SK-MEL-5 (cell line): ENCODE measurements around the gene MUCL3. TPM values are rescaled to one million over a fixed set of nuclear protein-coding genes. Genes with fewer than 3 reads are reported as not detected.
"Not testable (repeated sequence)": the region's sequence is repeated elsewhere in the genome, so short reads cannot be mapped to it uniquely, and the experiment has no call there.

Experiments used
- DNase-seq: peaks from one replicate; pipeline ENCODE4 v3.0.0-alpha.2; 2016; ENCODE audit warnings: low read depth, low spot score
- in situ Hi-C: cut with HindIII; loops from 2 replicates; pipeline ENCODE4 v1.10.0; 2016; ENCODE audit warnings: low sequenced_read_pairs, high pct_unique_total_duplicates, low pct_unique_long_range_greater_than_20kb
- total RNA-seq: library from RNA; depleted of rRNA; stranded (reverse); fragments of >200 nt; shearing (Covaris generic); gene quantifications from 2 replicates; pipeline ENCODE4 v1.2.3, GENCODE V29; 2014

The MUCL3 gene
- total RNA-seq, 1 experiment from 2014 or later, result not detected

DNA sequence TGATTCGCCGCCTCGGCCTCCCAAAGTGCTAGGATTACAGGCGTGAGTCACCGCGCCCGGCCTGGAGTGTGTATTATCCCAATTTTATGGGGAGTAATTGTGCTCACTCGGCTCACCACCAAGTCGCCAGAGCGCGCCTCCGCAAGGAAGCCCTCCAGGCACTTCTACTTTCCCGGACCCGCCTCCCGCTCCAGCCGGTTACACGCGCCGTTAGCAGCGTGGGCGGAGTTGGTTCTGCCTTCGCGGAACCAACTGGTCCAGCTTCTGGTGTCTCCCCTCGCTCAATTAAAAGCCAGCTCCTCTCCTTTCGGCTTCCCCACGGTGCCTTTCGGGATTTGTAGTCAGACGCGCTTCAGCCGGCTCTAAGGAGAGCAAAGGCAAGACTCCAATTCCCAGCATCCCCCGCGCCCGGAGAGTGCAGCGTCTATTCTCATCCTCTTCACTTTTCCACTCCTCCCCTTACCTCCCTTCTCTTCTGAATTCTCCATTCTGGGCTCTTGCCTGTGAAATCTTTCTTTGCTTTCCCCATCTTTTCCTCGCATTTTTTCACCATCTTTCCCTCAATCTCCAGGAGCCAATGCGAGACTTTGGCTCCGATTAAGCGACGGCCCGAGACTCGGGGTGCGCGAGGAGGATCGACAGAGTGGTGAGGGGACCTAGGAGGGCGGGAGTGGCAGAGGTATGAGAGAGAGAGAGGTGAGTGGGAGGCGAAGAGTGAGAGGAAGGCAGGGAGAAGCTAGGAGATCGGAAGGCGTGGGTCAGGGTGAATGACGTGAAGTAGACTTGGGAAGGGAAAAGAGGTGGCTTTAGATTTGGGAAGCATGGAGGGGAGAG lies 32.8 kb upstream of the MUCL3 start, which contains the start of gene GTF2H4:
Gene GTF2H4, plus strand, starts transcription at position 450 of the 834 bp plus-strand sequence.
- in situ Hi-C loops, result no loop called here
- peak; percentile 99 for DNase-seq

DNA sequence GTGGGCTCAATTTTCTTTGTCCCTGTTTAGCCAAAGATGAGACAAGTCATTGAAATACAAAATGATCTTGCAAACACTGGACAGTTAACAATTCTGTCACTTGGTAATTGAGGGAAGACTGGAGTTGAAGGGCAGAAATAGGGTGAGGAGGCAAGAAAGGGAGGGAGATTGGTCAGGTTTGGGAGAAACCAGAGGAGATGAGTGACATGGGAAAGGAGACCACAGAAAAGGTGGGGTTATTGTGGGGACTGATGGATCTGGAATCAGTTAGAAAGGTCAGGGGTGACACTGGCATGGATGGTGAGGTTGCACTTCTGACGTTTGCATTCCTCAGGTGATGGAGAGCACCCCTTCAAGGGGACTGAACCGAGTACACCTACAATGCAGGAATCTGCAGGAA lies 32.1 kb upstream of the MUCL3 start:
- in situ Hi-C loops, result no loop called here
- no peak for DNase-seq

- DNase-seq, in situ Hi-C loops: not testable (repeated sequence)
Measured at GRCh38 chr6:30910473-30910872, 30.3 kb upstream of the MUCL3 start.

DNA sequence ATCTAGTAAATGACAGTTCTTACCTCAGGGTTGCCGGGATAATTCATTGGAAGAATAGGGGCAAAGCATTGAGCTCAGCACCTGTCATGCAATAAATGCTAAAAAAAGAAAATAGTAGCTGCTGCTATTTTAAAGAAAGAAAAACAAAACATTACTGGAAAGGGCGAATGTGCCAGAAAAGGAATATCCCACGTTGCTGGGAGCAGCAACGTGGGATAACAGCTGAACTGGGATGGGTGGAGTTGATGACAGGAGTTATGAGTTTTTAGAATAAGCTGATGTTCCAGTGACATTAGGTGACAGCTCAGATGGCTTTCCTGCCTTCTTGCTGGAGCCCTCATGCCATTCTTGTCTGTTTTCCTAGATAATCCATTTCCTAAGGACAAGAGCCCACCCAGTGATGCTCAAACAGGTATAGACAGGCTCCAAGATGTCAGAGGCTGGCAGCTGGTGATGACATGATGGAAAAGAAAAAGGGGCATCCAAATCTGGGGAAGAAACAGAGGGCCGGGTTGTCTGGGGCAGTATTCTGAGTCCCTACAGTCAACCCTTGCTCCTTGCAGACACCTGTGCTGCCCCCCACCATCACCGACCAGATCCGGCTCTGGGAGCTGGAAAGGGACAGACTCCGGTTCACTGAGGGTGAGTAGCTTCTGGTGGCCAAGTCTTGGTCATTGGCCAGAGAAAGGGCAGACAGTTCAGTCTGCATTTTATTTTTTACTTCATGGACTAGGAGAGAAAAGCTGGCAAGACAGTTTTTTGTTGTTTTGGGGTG lies 27.8 kb upstream of the MUCL3 start:
- in situ Hi-C loops, result no loop called here
- DNase-seq, result no peak

DNA sequence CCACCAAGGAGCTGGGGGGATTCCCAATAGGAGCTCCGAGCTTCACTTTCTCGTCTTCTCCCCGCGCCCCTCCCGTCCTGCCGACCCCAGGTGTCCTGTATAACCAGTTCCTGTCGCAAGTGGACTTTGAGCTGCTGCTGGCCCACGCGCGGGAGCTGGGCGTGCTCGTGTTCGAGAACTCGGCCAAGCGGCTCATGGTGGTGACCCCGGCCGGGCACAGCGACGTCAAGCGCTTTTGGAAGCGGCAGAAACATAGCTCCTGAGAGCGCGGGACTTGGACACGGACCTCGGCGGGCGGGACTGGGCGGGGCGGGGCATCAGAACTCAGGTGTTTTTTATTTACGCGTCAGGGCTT lies 27.1 kb upstream of the MUCL3 start:
- no peak for DNase-seq
- in situ Hi-C loops, result no loop called here

- in situ Hi-C loops, result no loop called here
- DNase-seq, result peak; percentile 84
Measured at GRCh38 chr6:30914076-30914853, 26.5 kb upstream of the MUCL3 start, which contains the start of gene VARS2. VARS2 (plus strand) TSS chr6:30914238; CDS start chr6:30914837, 599 bp downstream.

- DNase-seq, result no peak
- in situ Hi-C loops, result no loop called here
Measured at GRCh38 chr6:30914854-30915590, 25.8 kb upstream of the MUCL3 start.

DNA sequence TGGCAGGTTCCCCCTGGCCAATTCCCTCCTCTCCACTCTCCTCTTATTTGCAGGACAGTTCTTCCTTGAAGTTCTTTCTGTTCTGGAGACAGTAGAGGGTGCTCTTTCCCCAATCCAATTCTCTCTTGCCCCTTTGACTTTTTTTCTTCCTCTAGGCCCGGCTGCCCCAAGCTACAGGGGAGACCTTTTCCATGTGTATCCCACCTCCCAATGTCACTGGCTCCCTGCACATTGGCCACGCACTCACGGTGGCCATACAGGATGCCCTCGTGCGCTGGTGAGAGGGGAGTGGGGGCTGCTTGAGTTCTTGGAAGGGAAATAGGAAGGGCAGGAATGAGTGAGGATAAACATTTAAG lies 25.2 kb upstream of the MUCL3 start:
- in situ Hi-C loops, result no loop called here
- DNase-seq, result peak; percentile 81

GRCh38 chr6:30917041-30917440 lies 23.7 kb upstream of the MUCL3 start:
- in situ Hi-C loops, result no loop called here
- no peak for DNase-seq

DNA sequence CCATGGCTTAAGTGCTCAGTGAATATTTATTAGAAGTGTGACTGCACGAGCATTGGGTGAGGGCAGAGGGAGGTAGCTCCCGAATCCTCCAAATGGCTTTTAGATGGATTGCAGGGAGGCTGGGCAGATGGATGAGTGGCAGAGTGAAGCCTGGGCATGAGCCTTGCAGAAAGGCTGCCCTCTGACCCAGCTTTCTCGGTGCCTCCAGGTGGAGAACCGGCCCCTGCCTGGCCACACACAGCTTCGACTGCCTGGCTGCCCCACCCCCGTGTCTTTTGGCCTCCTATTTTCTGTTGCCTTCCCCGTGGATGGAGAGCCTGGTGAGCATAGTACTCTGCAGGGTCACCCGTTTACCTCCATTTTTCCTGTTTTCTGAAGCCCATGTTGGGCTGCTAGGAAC lies 23.3 kb upstream of the MUCL3 start:
- in situ Hi-C loops, result no loop called here
- no peak for DNase-seq

GRCh38 chr6:30918670-30919069 lies 22.1 kb upstream of the MUCL3 start:
- no peak for DNase-seq
- in situ Hi-C loops, result no loop called here

DNA sequence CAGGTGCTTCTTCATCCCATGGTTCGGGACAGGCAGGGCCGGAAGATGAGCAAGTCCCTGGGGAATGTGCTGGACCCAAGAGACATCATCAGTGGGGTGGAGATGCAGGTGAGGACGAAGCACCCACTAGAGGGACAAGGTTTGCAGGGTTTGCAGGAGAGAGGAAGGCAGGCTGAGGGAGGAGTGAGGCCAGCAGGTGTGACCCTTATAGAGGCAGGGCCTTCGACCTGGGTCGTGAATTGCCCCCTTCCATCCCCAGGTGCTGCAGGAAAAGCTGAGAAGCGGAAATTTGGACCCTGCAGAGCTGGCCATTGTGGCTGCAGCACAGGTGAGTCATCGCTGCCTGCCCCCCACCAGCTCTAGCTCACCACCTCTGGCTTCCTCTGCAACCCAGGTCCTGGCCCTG lies 18.3 kb upstream of the MUCL3 start:
- in situ Hi-C loops, result no loop called here
- DNase-seq, result no peak

GRCh38 chr6:30924040-30924627 lies 16.6 kb upstream of the MUCL3 start:
- DNase-seq, in situ Hi-C loops: not testable (repeated sequence)

DNA sequence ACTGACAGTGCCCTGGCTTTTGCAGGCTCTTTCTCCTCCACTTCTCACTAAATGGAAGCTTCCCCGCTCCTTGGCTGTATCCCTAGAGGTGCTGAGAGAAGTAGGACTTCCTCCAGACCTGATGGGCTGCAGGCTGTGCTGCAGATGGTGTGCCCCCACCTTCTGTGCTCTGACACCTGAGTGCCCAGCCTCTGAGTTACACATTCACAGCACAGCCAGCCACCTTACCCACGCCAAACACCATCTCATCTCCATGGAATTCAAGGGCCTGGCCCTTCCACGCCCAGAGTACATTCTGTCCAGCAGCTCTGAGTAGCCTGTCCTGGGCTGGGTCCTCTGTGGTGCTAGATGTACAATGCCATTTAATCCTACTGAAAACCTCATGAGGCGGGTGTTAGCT lies 14.1 kb upstream of the MUCL3 start:
- in situ Hi-C loops, result no loop called here
- DNase-seq, result no peak

DNA sequence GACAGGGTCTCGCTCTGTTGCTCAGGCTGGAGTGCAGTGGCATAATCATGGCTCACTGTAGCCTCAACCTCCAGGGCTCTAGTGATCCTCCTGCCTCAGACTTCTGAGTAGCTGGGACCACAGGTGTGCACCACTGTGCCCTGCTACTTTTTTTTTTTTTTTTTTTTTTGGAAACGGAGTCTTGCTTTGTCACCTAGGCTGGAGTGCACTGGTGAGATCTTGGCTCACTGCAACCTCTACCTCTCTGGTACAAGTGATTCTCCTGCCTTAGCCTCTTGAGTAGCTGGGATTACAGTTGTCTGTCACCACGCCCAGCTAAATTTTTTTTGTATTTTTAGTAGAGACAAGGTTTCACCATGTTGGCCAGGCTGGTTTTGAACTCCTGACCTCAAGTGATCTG lies 13.7 kb upstream of the MUCL3 start:
- DNase-seq, in situ Hi-C loops: not testable (repeated sequence)

DNA sequence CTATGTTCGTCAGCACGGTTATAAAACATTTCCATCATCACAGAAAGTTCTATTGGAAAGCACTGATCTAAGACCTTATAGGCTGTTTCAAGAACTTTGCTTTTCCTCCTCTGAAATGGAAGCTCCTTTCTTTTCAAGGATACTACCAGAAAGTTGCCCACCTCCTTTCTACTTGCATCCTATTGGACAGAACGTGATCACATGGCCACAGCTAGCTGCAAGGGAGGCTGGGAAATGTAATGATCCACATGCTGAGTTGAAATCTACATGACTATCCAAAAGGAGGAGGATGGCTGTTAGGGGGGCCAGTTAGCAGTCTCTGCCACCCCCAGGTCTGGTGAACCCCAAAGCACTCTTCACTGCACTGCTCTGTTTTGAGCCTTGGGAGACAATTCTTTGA lies 12.1 kb upstream of the MUCL3 start:
- DNase-seq, result no peak
- in situ Hi-C loops, result no loop called here

DNA sequence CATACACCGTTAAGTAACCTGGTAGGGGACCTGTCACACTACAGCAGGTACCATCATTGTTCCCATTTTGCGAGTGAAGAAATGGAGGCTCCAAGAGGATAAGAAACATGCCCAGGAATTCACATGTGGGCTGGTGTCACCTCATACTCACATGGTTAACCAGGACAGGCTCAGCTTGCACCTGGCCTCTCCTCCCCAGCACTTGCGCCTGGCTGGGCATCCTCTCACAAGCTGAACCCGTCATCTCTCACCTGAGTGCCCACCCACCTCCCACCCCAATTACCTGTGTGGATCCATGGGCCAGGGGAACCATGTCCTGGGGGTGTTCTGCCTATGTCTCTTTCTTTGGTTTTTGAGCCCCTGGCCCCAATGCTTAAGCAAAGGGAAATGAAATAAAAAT lies 10.3 kb upstream of the MUCL3 start:
- DNase-seq, result no peak
- in situ Hi-C loops, result no loop called here
